Endodermal cell (in vitro differentiated cells): ENCODE results near the gene NLGN1. TPM values are rescaled to one million over a fixed set of nuclear protein-coding genes. Genes with fewer than 3 reads are reported as not detected.

Experiments
- DNase-seq: peaks from one replicate; pipeline ENCODE4 v3.0.0-alpha.2; 2017
- H3K27ac ChIP-seq: 2 replicates; pipeline ENCODE4 v1.5.1; 2013; ENCODE audit warnings: mild to moderate bottlenecking, low read depth, low read length, moderate library complexity
- H3K27me3 ChIP-seq: 2 replicates; pipeline ENCODE4 v1.6.1; 2013; ENCODE audit warnings: mild to moderate bottlenecking, low read length, moderate library complexity; ENCODE audit not compliant: insufficient read depth, control insufficient read depth, poor library complexity, severe bottlenecking
- H3K36me3 ChIP-seq: 2 replicates; pipeline ENCODE4 v1.7.0; 2013; ENCODE audit warnings: mild to moderate bottlenecking, low read length, moderate library complexity; ENCODE audit not compliant: control insufficient read depth, insufficient read depth
- H3K4me1 ChIP-seq: one replicate; pipeline ENCODE4 v1.7.0; 2013; ENCODE audit warnings: low read length; ENCODE audit not compliant: control insufficient read depth, insufficient read depth
- H3K4me3 ChIP-seq: 2 replicates; pipeline ENCODE4 v1.5.1; 2013; ENCODE audit warnings: mild to moderate bottlenecking, low read length, moderate library complexity
- H3K9ac ChIP-seq: 2 replicates; pipeline ENCODE4 v1.6.1; 2013; ENCODE audit warnings: mild to moderate bottlenecking, low read length, moderate library complexity; ENCODE audit not compliant: poor library complexity, severe bottlenecking; ENCODE audit errors: extremely low read depth
- H3K9me3 ChIP-seq: 2 replicates; pipeline ENCODE4 v1.6.1; 2013; ENCODE audit warnings: mild to moderate bottlenecking, low read length, moderate library complexity; ENCODE audit not compliant: control insufficient read depth
- H3K27ac Mint-ChIP-seq: 2 replicates; pipeline ENCODE4 v1.8.0; 2020; ENCODE audit warnings: mixed read lengths
- H3K27me3 Mint-ChIP-seq: 2 replicates; pipeline ENCODE4 v1.8.0; 2021; ENCODE audit warnings: mild to moderate bottlenecking, mixed read lengths; ENCODE audit not compliant: insufficient read depth
- H3K36me3 Mint-ChIP-seq: 2 replicates; pipeline ENCODE4 v1.8.0; 2020; ENCODE audit warnings: low read depth, mixed read lengths
- H3K4me1 Mint-ChIP-seq: 2 replicates; pipeline ENCODE4 v1.8.0; 2020; ENCODE audit warnings: mixed read lengths
- H3K4me3 Mint-ChIP-seq: 2 replicates; pipeline ENCODE4 v1.8.0; 2020; ENCODE audit warnings: mild to moderate bottlenecking, moderate library complexity, mixed read lengths
- H3K9me3 Mint-ChIP-seq: 2 replicates; pipeline ENCODE4 v1.8.0; 2020; ENCODE audit warnings: mild to moderate bottlenecking, mixed read lengths
- CTCF ChIP-seq: fragments of 200-600 bp; sonication (generic); conservative IDR thresholded peaks from 2 replicates; pipeline ENCODE4 v1.5.0; 2021; ENCODE audit warnings: antibody characterized with exemption, mild to moderate bottlenecking
- WGBS, 2 experiments: methylation state at CpG; one replicate each; pipeline versions ENCODE4 v1.1.5 to v1.1.7; 2013; ENCODE audit warnings: missing lambda C conversion rate in 2 of 2, mixed read lengths in 1 of 2; ENCODE audit not compliant: insufficient coverage in 1 of 2, insufficient read length in 1 of 2; 5-methylcytosine and 5-hydroxymethylcytosine counted together
- total RNA-seq, 2 donors: library from RNA; stranded (reverse); fragmentation: NEBNext Ultra II Directional in 1 of 2; extraction: Animal tissue kit (Norgen Biotek cat#: 25700) in 1 of 2; gene quantifications; 2 replicates in 1 of 2; 3 replicates in 1 of 2; pipeline ENCODE4 v1.2.1, GENCODE V29; 2021

Gene NLGN1
- total RNA-seq, 2 donors from 2014 or later = 3.4 to 14.3 TPM

DNA sequence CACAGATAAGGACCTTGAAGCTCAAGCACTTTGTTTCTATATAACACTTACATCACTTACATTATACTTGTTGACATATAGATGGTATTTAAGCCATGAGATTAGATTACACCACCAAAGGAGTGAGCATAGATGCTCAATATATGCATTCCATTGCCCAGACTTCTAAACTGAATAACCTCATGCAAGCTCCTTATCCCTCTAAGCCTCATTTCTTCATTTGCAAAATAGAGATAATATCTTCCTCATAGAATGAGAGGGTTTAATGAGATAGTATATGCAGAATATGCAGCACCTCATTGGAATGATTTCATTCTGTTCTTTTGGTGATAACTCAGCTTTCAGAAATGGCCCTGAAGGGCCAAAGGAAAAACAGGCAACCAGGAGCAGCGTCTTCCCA is 18.5 kb downstream of the NLGN1 start:
- no peak for TF ChIP-seq CTCF
- Histone ChIP-seq H3K9ac (no peak overlapping the region), H3K4me3 (no peak overlapping the region), H3K4me1 (no peaks in the 10 kb centered on the region), H3K36me3 (no peaks in the 10 kb centered on the region), H3K27ac (no peak overlapping the region), H3K9me3 (peaks cover 14% of the 10 kb centered on the region), H3K27me3 (no peaks in the 10 kb centered on the region)
- Mint-ChIP-seq H3K4me1 (peaks cover 9% of the 10 kb centered on the region), H3K36me3 (peaks cover 11% of the 10 kb centered on the region), H3K4me3 (no peak overlapping the region), H3K27ac (no peak overlapping the region), H3K27me3 (peaks cover 2% of the 10 kb centered on the region), H3K9me3 (peaks cover 19% of the 10 kb centered on the region)
- WGBS, 2 experiments = 94% methylated on average over 1 of the region's 1 CpG; no CpG with 5 or more reads in 1 of the 2 experiments
- no peak for DNase-seq

GRCh38 chr3:173429076-173429475 is 31.5 kb downstream of the NLGN1 start:
- no peak overlapping the region for H3K4me3 ChIP-seq
- H3K36me3 Mint-ChIP-seq = peaks cover 5% of the 10 kb centered on the region
- no peak for DNase-seq
- H3K27ac Mint-ChIP-seq = no peak overlapping the region
- H3K27ac ChIP-seq = no peak overlapping the region
- H3K4me1 Mint-ChIP-seq = peaks cover 9% of the 10 kb centered on the region
- peaks cover 13% of the 10 kb centered on the region for H3K9me3 Mint-ChIP-seq
- peaks cover 35% of the 10 kb centered on the region for H3K9me3 ChIP-seq
- H3K4me3 Mint-ChIP-seq = no peak overlapping the region
- peaks cover 5% of the 10 kb centered on the region for H3K27me3 ChIP-seq
- H3K9ac ChIP-seq = no peak overlapping the region
- H3K27me3 Mint-ChIP-seq = no peaks in the 10 kb centered on the region
- no peaks in the 10 kb centered on the region for H3K36me3 ChIP-seq
- TF ChIP-seq CTCF = no peak
- WGBS, 2 experiments = 89 to 92% methylated on average over 3 to 5 of the region's 5 CpGs
- H3K4me1 ChIP-seq = no peaks in the 10 kb centered on the region

DNA sequence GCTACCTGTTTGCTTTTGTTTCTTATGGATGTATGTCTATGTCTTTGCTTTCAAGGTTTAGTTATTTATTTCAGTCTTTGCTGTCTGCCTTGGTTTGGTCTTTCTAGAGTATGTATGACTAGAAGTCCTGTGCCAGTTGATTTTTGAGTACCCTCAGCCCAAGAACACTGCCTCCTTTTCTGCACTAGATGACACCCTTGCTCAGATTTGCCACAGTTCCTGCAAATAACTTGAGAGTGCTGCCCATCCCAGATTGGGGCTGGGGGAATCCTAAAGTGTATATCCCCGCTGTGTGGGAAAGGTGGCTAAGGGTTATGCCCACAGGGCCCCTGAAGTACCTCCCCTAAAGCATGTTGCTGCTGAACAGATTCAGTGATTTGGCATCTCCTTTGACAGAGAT is 32.0 kb downstream of the NLGN1 start:
- Histone ChIP-seq H3K4me1 (no peaks in the 10 kb centered on the region), H3K27me3 (peaks cover 5% of the 10 kb centered on the region), H3K4me3 (no peak overlapping the region), H3K9ac (no peak overlapping the region), H3K9me3 (peaks cover 33% of the 10 kb centered on the region), H3K27ac (no peak overlapping the region), H3K36me3 (no peaks in the 10 kb centered on the region)
- H3K27me3 Mint-ChIP-seq = no peaks in the 10 kb centered on the region
- H3K9me3 Mint-ChIP-seq = peaks cover 13% of the 10 kb centered on the region
- no peak for DNase-seq
- H3K4me1 Mint-ChIP-seq = peaks cover 9% of the 10 kb centered on the region
- H3K4me3 Mint-ChIP-seq = no peak overlapping the region
- H3K36me3 Mint-ChIP-seq = peaks cover 5% of the 10 kb centered on the region
- WGBS, 2 experiments = 75 to 89% methylated on average over 1 of the region's 1 CpG
- no peak overlapping the region for H3K27ac Mint-ChIP-seq
- TF ChIP-seq CTCF = peak; percentile 23
